HepG2 (cell line): Measurements from ENCODE around the gene AP1S3. TPM values are rescaled to one million over a fixed set of nuclear protein-coding genes. Genes with fewer than 3 reads are reported as not detected.

ENCODE experiments used
- ATAC-seq: fragments of 200-7000 bp; cut with Tn5 transposase; 3 replicates; pipeline ENCODE4 v1.9.1; 2020; ENCODE audit warnings: mild to moderate bottlenecking, moderate library complexity
- BruUV-seq: library from RNA; stranded (reverse); fragments of 400-500 nt; replicated peaks from 2 replicates; lab custom pipeline; 2021; lab: Mats Ljungman, UMichigan
- CTCF ChIA-PET: fragments of 300-600 bp; formaldehyde crosslinking; extraction: SDS; loops from one replicate; lab custom pipeline; 2021; ENCODE audit warnings: low total read pairs, inconsistent platforms, low intra/inter-chr PET ratio; lab: Yijun Ruan, JAX
- POLR2A ChIA-PET: fragments of 350-600 bp; sonication (Branson Sonifier 250); formaldehyde crosslinking; loops from one replicate; lab custom pipeline; 2020; ENCODE audit warnings: antibody characterized with exemption, inconsistent platforms; lab: Yijun Ruan, JAX
- DNase-seq: peaks from one replicate; pipeline ENCODE4 v3.0.0-alpha.2; 2015; ENCODE audit warnings: low spot score
- FAIRE-seq: peaks from 3 replicates; lab custom pipeline; 2011; peaks lifted over from hg19 to GRCh38; lab: Jason Lieb, UNC
- H2AFZ ChIP-seq: one replicate; pipeline ENCODE4 v1.6.1; 2011; ENCODE audit warnings: low read length, inconsistent platforms
- H3K27ac ChIP-seq: fragments of 300-600 bp; 3 replicates; pipeline ENCODE4 v1.8.0; 2011; ENCODE audit warnings: mixed run types, mild to moderate bottlenecking, mixed read lengths, low read length, inconsistent platforms; ENCODE audit not compliant: insufficient read depth; ENCODE audit errors: extremely low read length
- H3K27me3 ChIP-seq, 2 experiments: fragments of 200-600 bp in 1 of 2; 2 replicates in 1 of 2; 3 replicates in 1 of 2; pipeline versions ENCODE4 v1.6.0 to v1.8.0; 2011; ENCODE audit warnings: low read length in 2 of 2, mild to moderate bottlenecking in 2 of 2, moderate library complexity in 2 of 2, inconsistent platforms in 1 of 2; ENCODE audit not compliant: insufficient read depth in 2 of 2, control insufficient read depth in 1 of 2
- H3K36me3 ChIP-seq, 2 experiments: fragments of 200-600 bp in 1 of 2; replicated peaks in 1 of 2; 2 replicates in 1 of 2; 3 replicates in 1 of 2; pipeline versions ENCODE4 v1.5.1 to v1.8.0; 2011; ENCODE audit warnings: low read length in 2 of 2, inconsistent platforms in 1 of 2; ENCODE audit not compliant: insufficient read depth in 2 of 2, control insufficient read depth in 1 of 2
- H3K4me1 ChIP-seq: 2 replicates; pipeline ENCODE4 v1.5.1; 2012; ENCODE audit warnings: low read length, inconsistent platforms; ENCODE audit not compliant: insufficient read depth
- H3K4me2 ChIP-seq: 2 replicates; pipeline ENCODE4 v1.6.0; 2011; ENCODE audit warnings: low read depth, low read length, inconsistent platforms
- H3K4me3 ChIP-seq, 3 experiments: fragments of 200-600 bp in 1 of 3; sonication (generic), shearing (Covaris generic) in 1 of 3; replicated peaks in 1 of 3; 2 replicates each; pipeline ENCODE4 v1.5.1; 2011 to 2016; ENCODE audit warnings: low read length in 3 of 3, inconsistent platforms in 2 of 3, low read depth in 2 of 3, mild to moderate bottlenecking in 2 of 3, control low read depth in 1 of 3, mixed read lengths in 1 of 3; ENCODE audit not compliant: insufficient read depth in 1 of 3
- H3K79me2 ChIP-seq: one replicate; pipeline ENCODE4 v1.6.1; 2011; ENCODE audit warnings: low read length, inconsistent platforms; ENCODE audit not compliant: insufficient read depth
- H3K9ac ChIP-seq: 2 replicates; pipeline ENCODE4 v1.6.0; 2011; ENCODE audit warnings: mild to moderate bottlenecking, low read depth, low read length, inconsistent platforms; ENCODE audit not compliant: insufficient read depth
- H3K9me3 ChIP-seq: 2 replicates; pipeline ENCODE4 v1.5.1; 2012; ENCODE audit warnings: mild to moderate bottlenecking, low read length
- H4K20me1 ChIP-seq: 2 replicates; pipeline ENCODE4 v1.6.0; 2011; ENCODE audit warnings: inconsistent platforms, mild to moderate bottlenecking, low read length, moderate library complexity; ENCODE audit not compliant: insufficient read depth
- ARNT2 ChIP-seq: sonication (generic); formaldehyde crosslinking; IDR thresholded peaks from 2 replicates; pipeline ENCODE4 v1.8.0; 2022; ENCODE audit warnings: mild to moderate bottlenecking, low read depth, missing genetic modification reagents, moderate library complexity
- HDAC2 ChIP-seq: sonication (generic); formaldehyde crosslinking; IDR thresholded peaks from 2 replicates; pipeline ENCODE4 v1.4.0; 2020; ENCODE audit warnings: missing genetic modification reagents
- IRF2 ChIP-seq: IDR thresholded peaks from 2 replicates; pipeline ENCODE4 v1.6.1; 2018; ENCODE audit warnings: missing genetic modification reagents, missing compliant biosample characterization
- KDM6A ChIP-seq: IDR thresholded peaks from 2 replicates; pipeline ENCODE4 v1.6.1; 2016; ENCODE audit warnings: low read depth
- NKX3-1 ChIP-seq: sonication (generic); formaldehyde crosslinking; IDR thresholded peaks from 2 replicates; pipeline ENCODE4 v1.5.0; 2020; ENCODE audit warnings: missing genetic modification reagents
- SAFB2 ChIP-seq: sonication (generic); formaldehyde crosslinking; IDR thresholded peaks from 2 replicates; pipeline ENCODE4 v1.5.1; 2020; ENCODE audit warnings: missing genetic modification reagents, low read depth, mild to moderate bottlenecking, borderline replicate concordance
- STAG1 ChIP-seq: sonication (generic); formaldehyde crosslinking; IDR thresholded peaks from 2 replicates; pipeline ENCODE4 v1.4.0; 2020; ENCODE audit warnings: missing genetic modification reagents
- ZBTB26 ChIP-seq: IDR thresholded peaks from 2 replicates; pipeline ENCODE4 v1.6.1; 2016; ENCODE audit warnings: missing compliant biosample characterization, missing genetic modification reagents, borderline replicate concordance
- ZNF34 ChIP-seq: sonication (generic); formaldehyde crosslinking; IDR thresholded peaks from 2 replicates; pipeline ENCODE4 v1.4.0; 2020; ENCODE audit warnings: mild to moderate bottlenecking, missing genetic modification reagents, borderline replicate concordance
- ZNF431 ChIP-seq: sonication (generic); formaldehyde crosslinking; IDR thresholded peaks from 2 replicates; pipeline ENCODE4 v1.9.0; 2022; ENCODE audit warnings: missing genetic modification reagents, low read depth, mild to moderate bottlenecking, borderline replicate concordance
- ZNF678 ChIP-seq: sonication (generic); formaldehyde crosslinking; IDR thresholded peaks from 2 replicates; pipeline ENCODE4 v1.4.0; 2020; ENCODE audit warnings: mild to moderate bottlenecking, missing genetic modification reagents
- ZSCAN12 ChIP-seq: sonication (generic); formaldehyde crosslinking; IDR thresholded peaks from 2 replicates; pipeline ENCODE4 v1.9.0; 2021; ENCODE audit warnings: mild to moderate bottlenecking, missing genetic modification reagents
- WGBS: methylation state at CpG from one replicate; pipeline ENCODE4 v1.1.6; 2017; ENCODE audit warnings: low lambda C conversion rate; 5-methylcytosine and 5-hydroxymethylcytosine counted together
- in situ Hi-C: cut with HindIII; loops from 2 replicates; pipeline ENCODE4 v1.10.0; 2017; ENCODE audit warnings: low pct_unique_long_range_greater_than_20kb; ENCODE audit not compliant: extremely low pct_ligation_motif_present
- intact Hi-C: fragments of 100-400 bp; cut with micrococcal nuclease; formaldehyde crosslinking; loops from one replicate; pipeline ENCODE4 v1.10.0; 2022; ENCODE audit not compliant: unreplicated experiment
- polyA plus RNA-seq, 8 experiments: library from polyadenylated mRNA; depleted of rRNA in 3 of 8; stranded (reverse) in 7 of 8; unstranded in 1 of 8; fragments of >200 nt; fragmentation: Illumina TruSeq in 4 of 8; extraction: Trizol in 4 of 8; gene quantifications; 2 replicates each; pipeline versions ENCODE4 v1.2.1 to v1.2.3, GENCODE V29; 2011 to 2016; ENCODE audit warnings: low read depth in 4 of 8, missing spikeins in 1 of 8, mixed read lengths in 1 of 8; ENCODE audit not compliant: insufficient read depth in 1 of 8
- total RNA-seq, 5 experiments: library from RNA; depleted of rRNA; stranded (reverse); fragments of >200 nt; fragmentation: Illumina TruSeq; extraction: Trizol; gene quantifications; 2 replicates each; pipeline ENCODE4 v1.2.3, GENCODE V29; 2016; ENCODE audit warnings: low read depth in 1 of 5

AP1S3 gene
- total and polyA plus RNA-seq, 2 of the 13 experiments (the other 11 are each of a cell fraction or from before 2014, with no cell fraction given): 3.0 to 16.3 TPM

GRCh38 chr2:223822818-223823217 lies 14.6 kb downstream of the AP1S3 start:
- no peak overlapping the region for H3K27ac ChIP-seq
- no peaks in the 10 kb centered on the region for H3K9me3 ChIP-seq
- intact Hi-C loops (no loop called here), in situ Hi-C loops (no loop called here)
- no peaks in the 10 kb centered on the region for H3K36me3 ChIP-seq
- DNase-seq (no peak), ATAC-seq (no peak), FAIRE-seq (no peak)
- CTCF ChIA-PET: no interaction called here
- no peak for TF ChIP-seq ZNF431 (CRISPR knock-in tag)
- no peak for TF ChIP-seq NKX3-1
- TF ChIP-seq IRF2 (CRISPR knock-in tag): no peak
- TF ChIP-seq SAFB2 (CRISPR knock-in tag): no peak
- no peak for TF ChIP-seq ZSCAN12 (CRISPR knock-in tag)
- no peak for TF ChIP-seq STAG1 (CRISPR knock-in tag)
- no peak for TF ChIP-seq ZNF34 (CRISPR knock-in tag)
- no peak for TF ChIP-seq ARNT2 (CRISPR knock-in tag)
- no TSS peak for BruUV-seq
- POLR2A ChIA-PET: no interaction called here
- H4K20me1 ChIP-seq: no peaks in the 10 kb centered on the region
- H3K4me3 ChIP-seq: no peak overlapping the region
- H3K4me1 ChIP-seq: no peaks in the 10 kb centered on the region
- H3K79me2 ChIP-seq: no peaks in the 10 kb centered on the region
- H3K9ac ChIP-seq: no peak overlapping the region
- no peak overlapping the region for H2AFZ ChIP-seq
- no peaks in the 10 kb centered on the region for H3K27me3 ChIP-seq
- no peak overlapping the region for H3K4me2 ChIP-seq

- H3K27ac ChIP-seq: no peak overlapping the region
- ChIA-PET POLR2A (no interaction called here), CTCF (no interaction called here)
- no peaks in the 10 kb centered on the region for H3K79me2 ChIP-seq
- H4K20me1 ChIP-seq: no peaks in the 10 kb centered on the region
- intact Hi-C loops (no loop called here), in situ Hi-C loops (no loop called here)
- H3K4me1 ChIP-seq: no peaks in the 10 kb centered on the region
- H3K9me3 ChIP-seq: no peaks in the 10 kb centered on the region
- FAIRE-seq: no peak
- no peak overlapping the region for H3K4me2 ChIP-seq
- H2AFZ ChIP-seq: no peak overlapping the region
- no peak for ATAC-seq
- H3K27me3 ChIP-seq: no peaks in the 10 kb centered on the region
- H3K36me3 ChIP-seq: no peaks in the 10 kb centered on the region
- 93% methylated on average over 2 of the region's 2 CpGs for WGBS
- H3K4me3 ChIP-seq: no peak overlapping the region
- BruUV-seq: no TSS peak
- no peak overlapping the region for H3K9ac ChIP-seq
- DNase-seq: no peak
- TF ChIP-seq ZNF678 (CRISPR knock-in tag): no peak
- TF ChIP-seq KDM6A: no peak
- TF ChIP-seq ZBTB26 (CRISPR knock-in tag): no peak
- no peak for TF ChIP-seq HDAC2 (CRISPR knock-in tag)
Measured at GRCh38 chr2:223820549-223820948, 16.8 kb downstream of the AP1S3 start.
